Fibroblast of lung (primary cell): ENCODE measurements around the gene FAM131B. TPM values are rescaled to one million over a fixed set of nuclear protein-coding genes. Genes with fewer than 3 reads are reported as not detected.

Experiments
- DNase-seq, 2 donors: peaks; one replicate each; pipeline versions ENCODE4 v3.0.0 to v3.0.0-alpha.2; 2010; ENCODE audit warnings: low read depth in 2 of 2
- H2AFZ ChIP-seq: 2 replicates; pipeline ENCODE4 v1.5.1; 2012; ENCODE audit warnings: low read length, control low read depth, inconsistent platforms
- H3K27ac ChIP-seq: 2 replicates; pipeline ENCODE4 v1.5.1; 2011; ENCODE audit warnings: low read length, control low read depth; ENCODE audit not compliant: insufficient read depth
- H3K27me3 ChIP-seq: 2 replicates; pipeline ENCODE4 v1.5.1; 2011; ENCODE audit warnings: mild to moderate bottlenecking, low read length; ENCODE audit not compliant: control insufficient read depth, insufficient read depth
- H3K36me3 ChIP-seq: 2 replicates; pipeline ENCODE4 v1.5.1; 2011; ENCODE audit warnings: low read length; ENCODE audit not compliant: control insufficient read depth, insufficient read depth
- H3K4me1 ChIP-seq: 2 replicates; pipeline ENCODE4 v1.5.1; 2011; ENCODE audit warnings: low read length; ENCODE audit not compliant: control insufficient read depth, insufficient read depth; ENCODE audit errors: extremely low read depth
- H3K4me2 ChIP-seq: 2 replicates; pipeline ENCODE4 v1.5.1; 2011; ENCODE audit warnings: low read length, control low read depth; ENCODE audit not compliant: insufficient read depth; ENCODE audit errors: extremely low read depth
- H3K4me3 ChIP-seq, 4 experiments: fragments of 200-600 bp in 1 of 4; sonication (generic) in 1 of 4; replicated peaks in 1 of 4; 2 replicates each; pipeline ENCODE4 v1.5.1; 2011 to 2016; ENCODE audit warnings: low read length in 4 of 4, low read depth in 3 of 4, mild to moderate bottlenecking in 3 of 4, control low read depth in 2 of 4, inconsistent platforms in 1 of 4, mixed read lengths in 1 of 4; ENCODE audit not compliant: insufficient read depth in 1 of 4; ENCODE audit errors: control extremely low read depth in 1 of 4
- H3K79me2 ChIP-seq: 2 replicates; pipeline ENCODE4 v1.5.1; 2012; ENCODE audit warnings: mild to moderate bottlenecking, low read length, inconsistent platforms; ENCODE audit not compliant: control insufficient read depth, insufficient read depth
- H3K9ac ChIP-seq: 2 replicates; pipeline ENCODE4 v1.5.1; 2011; ENCODE audit warnings: mild to moderate bottlenecking, low read length, control low read depth; ENCODE audit not compliant: insufficient read depth
- H3K9me3 ChIP-seq: 2 replicates; pipeline ENCODE4 v1.5.1; 2012; ENCODE audit warnings: low read depth, low read length; ENCODE audit not compliant: control insufficient read depth, insufficient read depth
- H4K20me1 ChIP-seq: 2 replicates; pipeline ENCODE4 v1.5.1; 2011; ENCODE audit warnings: low read length; ENCODE audit not compliant: control insufficient read depth, insufficient read depth; ENCODE audit errors: extremely low read depth
- EZH2 ChIP-seq: IDR thresholded peaks from 2 replicates; pipeline ENCODE4 v1.5.1; 2012; ENCODE audit warnings: low read length, control low read depth, mild to moderate bottlenecking; ENCODE audit errors: missing control alignments
- polyA plus RNA-seq, 2 donors: library from polyadenylated mRNA; depleted of rRNA in 1 of 2; stranded (reverse) in 1 of 2; unstranded in 1 of 2; fragments of >200 nt; gene quantifications; 2 replicates each; pipeline ENCODE4 v1.2.1, GENCODE V29; 2011 to 2012; ENCODE audit warnings: missing spikeins in 1 of 2
- total RNA-seq: library from RNA; depleted of rRNA; stranded (reverse); fragments of >200 nt; gene quantifications from 2 replicates; pipeline ENCODE4 v1.2.1, GENCODE V29; 2014
- TF ChIP-seq, protein P1 (sequence below), 2 donors: IDR thresholded peaks in 1 of 2; conservative IDR thresholded peaks in 1 of 2; 1 replicate in 1 of 2; 2 replicates in 1 of 2; pipeline ENCODE4 v1.5.1; 2011 to 2012; ENCODE audit warnings: low read length in 2 of 2, control low read depth in 1 of 2, inconsistent platforms in 1 of 2, low read depth in 1 of 2, mild to moderate bottlenecking in 1 of 2

The FAM131B gene
- total and polyA plus RNA-seq, 2 donors (not counting 1 experiment from before 2014, with no cell fraction given), result 2.0 to 3.8 TPM

- Histone ChIP-seq H3K27ac (peak overlapping the region; percentile 47), H3K79me2 (peaks cover 52% of the 10 kb centered on the region), H3K9ac (no peak overlapping the region), H4K20me1 (peaks cover 5% of the 10 kb centered on the region), H3K36me3 (peaks cover 57% of the 10 kb centered on the region), H3K4me3 (no peak overlapping the region), H3K27me3 (no peaks in the 10 kb centered on the region), H2AFZ (no peak overlapping the region), H3K4me1 (peaks cover 51% of the 10 kb centered on the region), H3K4me2 (no peak overlapping the region), H3K9me3 (no peaks in the 10 kb centered on the region)
- TF ChIP-seq EZH2, result no peak
- TF ChIP-seq, protein P1, sequence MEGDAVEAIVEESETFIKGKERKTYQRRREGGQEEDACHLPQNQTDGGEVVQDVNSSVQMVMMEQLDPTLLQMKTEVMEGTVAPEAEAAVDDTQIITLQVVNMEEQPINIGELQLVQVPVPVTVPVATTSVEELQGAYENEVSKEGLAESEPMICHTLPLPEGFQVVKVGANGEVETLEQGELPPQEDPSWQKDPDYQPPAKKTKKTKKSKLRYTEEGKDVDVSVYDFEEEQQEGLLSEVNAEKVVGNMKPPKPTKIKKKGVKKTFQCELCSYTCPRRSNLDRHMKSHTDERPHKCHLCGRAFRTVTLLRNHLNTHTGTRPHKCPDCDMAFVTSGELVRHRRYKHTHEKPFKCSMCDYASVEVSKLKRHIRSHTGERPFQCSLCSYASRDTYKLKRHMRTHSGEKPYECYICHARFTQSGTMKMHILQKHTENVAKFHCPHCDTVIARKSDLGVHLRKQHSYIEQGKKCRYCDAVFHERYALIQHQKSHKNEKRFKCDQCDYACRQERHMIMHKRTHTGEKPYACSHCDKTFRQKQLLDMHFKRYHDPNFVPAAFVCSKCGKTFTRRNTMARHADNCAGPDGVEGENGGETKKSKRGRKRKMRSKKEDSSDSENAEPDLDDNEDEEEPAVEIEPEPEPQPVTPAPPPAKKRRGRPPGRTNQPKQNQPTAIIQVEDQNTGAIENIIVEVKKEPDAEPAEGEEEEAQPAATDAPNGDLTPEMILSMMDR (conservative IDR thresholded peaks at IDR 0.05 in 1 of 2, IDR thresholded peaks at IDR 0.05 in 1 of 2; ENCODE audit: low read depth in 1 of 2, low read length in 2 of 2), result no peak
- DNase-seq, result no peak
Measured at GRCh38 chr7:143389316-143390103, 27.0 kb upstream of the FAM131B start.

GRCh38 chr7:143388491-143389101, 26.1 kb upstream of the FAM131B start:
- no peak overlapping the region for H3K4me3 ChIP-seq
- H3K9me3 ChIP-seq, result no peaks in the 10 kb centered on the region
- H4K20me1 ChIP-seq, result peaks cover 5% of the 10 kb centered on the region
- peak overlapping the region; percentile 49 for H3K27ac ChIP-seq
- H2AFZ ChIP-seq, result no peak overlapping the region
- H3K4me2 ChIP-seq, result peak overlapping the region; percentile 11
- no peaks in the 10 kb centered on the region for H3K27me3 ChIP-seq
- no peak for DNase-seq
- H3K4me1 ChIP-seq, result peaks cover 54% of the 10 kb centered on the region
- H3K36me3 ChIP-seq, result peaks cover 59% of the 10 kb centered on the region
- no peak overlapping the region for H3K9ac ChIP-seq
- TF ChIP-seq EZH2, result no peak
- TF ChIP-seq, protein P1 (conservative IDR thresholded peaks at IDR 0.05 in 1 of 2, IDR thresholded peaks at IDR 0.05 in 1 of 2; ENCODE audit: low read depth in 1 of 2, low read length in 2 of 2), result no peak
- peaks cover 62% of the 10 kb centered on the region for H3K79me2 ChIP-seq

- Histone ChIP-seq H3K4me1 (peaks cover 55% of the 10 kb centered on the region), H3K4me3 (no peak overlapping the region), H3K79me2 (peaks cover 67% of the 10 kb centered on the region), H3K9me3 (no peaks in the 10 kb centered on the region), H3K9ac (no peak overlapping the region), H3K4me2 (no peak overlapping the region), H4K20me1 (peaks cover 5% of the 10 kb centered on the region), H3K36me3 (peaks cover 60% of the 10 kb centered on the region), H3K27ac (no peak overlapping the region), H3K27me3 (no peaks in the 10 kb centered on the region), H2AFZ (no peak overlapping the region)
- TF ChIP-seq EZH2, result no peak
- TF ChIP-seq, protein P1 (conservative IDR thresholded peaks at IDR 0.05 in 1 of 2, IDR thresholded peaks at IDR 0.05 in 1 of 2; ENCODE audit: low read depth in 1 of 2, low read length in 2 of 2), result no peak
- no peak for DNase-seq
Measured at GRCh38 chr7:143388051-143388450, 25.5 kb upstream of the FAM131B start.
